Stimulated activated CD8-positive, alpha-beta memory T cell treated with anti-CD3 and anti-CD28 coated beads, Interleukin-15, amount 100 ng/mL, for 24 hours (primary cell): ENCODE results near the gene SSTR5.

ENCODE experiments used
- DNase-seq: peaks from one replicate; pipeline ENCODE4 v3.0.0-alpha.2; 2020; ENCODE audit warnings: low read depth

SSTR5 gene

DNA sequence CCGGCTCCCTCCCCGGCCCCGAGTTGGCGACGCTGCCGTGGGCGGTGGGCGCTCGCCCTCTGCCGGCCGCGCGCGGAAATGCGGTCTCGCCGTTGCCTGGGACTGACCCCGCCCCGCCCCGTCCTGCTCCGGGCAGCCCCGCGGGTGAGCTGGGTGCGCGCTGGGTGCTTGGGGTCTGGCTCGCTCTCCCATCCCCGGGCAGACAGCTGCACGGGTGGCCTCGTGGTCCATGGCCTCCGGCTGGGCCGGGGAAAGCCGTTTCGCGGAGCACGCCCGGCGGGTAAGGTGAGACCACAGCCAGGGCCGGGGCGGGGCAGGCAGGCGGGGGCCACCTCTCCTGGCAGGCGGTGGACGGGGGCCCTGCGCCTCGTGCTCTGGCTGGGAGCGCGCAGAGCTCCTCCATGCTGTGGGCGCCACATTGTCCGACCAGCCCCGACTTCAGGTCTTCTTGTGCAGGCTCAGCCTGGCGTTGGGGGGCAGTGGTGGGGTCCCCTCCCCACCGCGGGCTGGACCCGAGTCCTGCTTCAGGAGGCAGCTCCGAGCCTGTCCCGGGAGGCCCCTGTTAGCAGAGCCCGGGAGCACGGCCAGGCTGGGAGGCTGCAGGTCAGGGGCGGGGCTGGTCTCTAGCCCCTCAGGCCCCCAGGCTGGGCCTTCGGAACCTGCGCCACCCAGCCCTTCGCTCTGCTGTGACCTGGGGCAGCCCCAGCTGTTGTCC lies 30.5 kb downstream of the SSTR5 start:
- DNase-seq: peak; percentile 64

DNA sequence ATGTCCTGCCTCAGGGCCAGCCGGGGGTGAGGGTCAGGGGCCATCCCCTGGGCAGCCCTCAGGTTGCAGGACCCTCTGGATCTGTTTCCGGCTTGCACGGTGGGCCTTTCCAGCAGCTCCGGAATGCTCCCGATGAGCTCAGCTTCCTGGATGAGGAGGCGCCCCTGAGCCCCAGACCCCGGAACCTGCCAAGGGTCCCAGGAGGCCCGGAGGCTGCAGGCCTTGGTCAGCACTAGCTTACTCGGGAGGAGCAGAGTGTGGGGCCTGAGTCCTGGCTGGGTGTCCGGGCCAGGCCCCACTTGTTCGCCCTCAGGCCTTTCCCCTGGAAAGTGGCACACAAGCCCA lies 31.1 kb downstream of the SSTR5 start:
- DNase-seq: no peak

DNA sequence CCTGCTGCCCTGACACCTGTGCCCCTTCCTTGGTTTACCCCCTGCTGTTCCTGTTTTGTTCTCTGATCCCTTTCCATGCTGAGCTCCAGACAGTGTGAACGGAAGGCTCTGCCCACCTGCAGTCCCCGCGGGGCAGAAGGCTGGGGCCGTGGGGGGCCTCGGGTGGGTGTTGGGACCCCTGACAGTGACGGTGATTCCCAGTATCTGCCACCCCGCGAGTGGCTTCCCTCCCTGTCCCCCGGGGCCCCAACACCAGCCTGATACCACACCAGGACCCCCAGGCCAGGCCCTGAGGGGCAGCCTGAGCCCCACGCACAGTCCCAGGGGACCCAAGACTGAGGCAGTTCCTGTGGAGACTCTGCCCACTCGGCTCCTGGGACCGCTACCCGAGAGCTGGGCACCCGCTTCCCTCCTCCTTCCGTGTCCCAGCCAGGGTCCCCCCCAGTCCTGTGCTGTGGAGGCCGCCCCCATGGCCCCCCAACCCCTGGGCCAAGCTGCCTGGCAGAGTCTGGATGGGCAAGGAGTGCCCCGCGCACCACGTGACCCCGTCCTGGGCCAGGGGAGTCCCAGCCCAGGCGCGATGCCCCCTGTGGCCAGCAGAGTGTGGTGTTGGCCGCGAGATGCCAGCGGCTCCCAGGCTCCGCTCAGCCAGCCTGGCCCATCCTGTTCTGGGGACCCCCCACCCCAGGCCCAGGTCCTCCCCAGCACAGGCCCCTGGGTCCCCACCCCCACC lies 33.5 kb downstream of the SSTR5 start:
- no peak for DNase-seq

DNA sequence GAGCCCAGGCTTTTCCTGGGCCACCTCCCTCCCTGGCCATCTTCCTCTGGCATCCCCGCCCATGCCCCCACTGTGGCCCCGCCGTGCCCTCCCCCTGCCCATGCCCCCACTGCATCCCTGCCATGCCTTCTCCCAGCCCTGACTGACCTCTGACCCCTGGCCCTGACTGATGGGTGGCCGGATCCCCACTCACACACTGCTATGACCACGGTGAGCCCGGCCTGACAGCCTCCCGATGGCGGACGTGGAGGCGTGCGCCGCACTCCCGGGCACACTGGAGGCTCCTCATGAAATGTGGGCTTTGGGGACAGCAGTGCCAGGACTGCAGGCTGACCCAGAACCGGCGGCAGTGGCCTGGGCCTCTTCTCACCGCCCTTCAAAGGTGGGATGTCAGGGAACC lies 34.1 kb downstream of the SSTR5 start:
- no peak for DNase-seq

DNA sequence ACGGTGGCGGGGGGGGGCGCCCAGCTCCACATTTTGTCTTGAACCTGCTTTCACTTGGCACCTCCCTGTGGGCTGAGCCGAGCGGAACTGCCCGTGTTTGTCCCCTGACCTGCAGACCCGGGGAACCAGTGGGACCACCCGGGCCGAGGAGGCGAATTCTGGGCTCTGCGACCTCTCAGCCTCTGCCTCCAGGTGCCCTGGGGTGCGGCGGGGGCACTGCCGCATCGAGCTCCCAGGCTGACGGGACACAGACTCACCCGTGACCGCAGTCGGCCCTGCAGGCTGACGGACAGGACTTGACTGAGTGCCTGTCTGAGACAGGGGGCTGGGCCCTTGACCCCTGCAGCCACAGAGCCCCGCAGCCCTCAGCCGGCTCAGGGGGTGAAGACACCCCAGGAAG lies 34.6 kb downstream of the SSTR5 start:
- DNase-seq: no peak

DNA sequence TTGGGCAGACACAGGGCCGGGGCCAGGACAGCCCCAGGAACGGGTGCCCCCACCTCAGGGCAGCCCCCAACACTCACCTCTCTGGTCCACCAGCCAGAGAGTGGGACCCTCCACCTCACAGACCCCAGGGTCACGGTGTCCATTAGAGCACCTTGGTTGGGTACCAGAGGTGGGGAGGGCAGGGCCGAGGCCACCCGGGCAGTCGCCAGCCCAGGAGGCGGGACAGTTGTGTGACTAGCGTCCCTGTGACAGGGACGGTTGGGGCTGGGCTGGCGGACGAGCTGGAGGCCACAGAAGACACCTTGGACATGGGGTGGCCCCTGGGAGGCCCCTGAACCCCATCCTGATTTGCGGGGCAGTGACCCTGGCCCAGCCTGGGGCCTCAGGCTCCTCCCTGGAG lies 35.2 kb downstream of the SSTR5 start:
- DNase-seq: no peak

DNA sequence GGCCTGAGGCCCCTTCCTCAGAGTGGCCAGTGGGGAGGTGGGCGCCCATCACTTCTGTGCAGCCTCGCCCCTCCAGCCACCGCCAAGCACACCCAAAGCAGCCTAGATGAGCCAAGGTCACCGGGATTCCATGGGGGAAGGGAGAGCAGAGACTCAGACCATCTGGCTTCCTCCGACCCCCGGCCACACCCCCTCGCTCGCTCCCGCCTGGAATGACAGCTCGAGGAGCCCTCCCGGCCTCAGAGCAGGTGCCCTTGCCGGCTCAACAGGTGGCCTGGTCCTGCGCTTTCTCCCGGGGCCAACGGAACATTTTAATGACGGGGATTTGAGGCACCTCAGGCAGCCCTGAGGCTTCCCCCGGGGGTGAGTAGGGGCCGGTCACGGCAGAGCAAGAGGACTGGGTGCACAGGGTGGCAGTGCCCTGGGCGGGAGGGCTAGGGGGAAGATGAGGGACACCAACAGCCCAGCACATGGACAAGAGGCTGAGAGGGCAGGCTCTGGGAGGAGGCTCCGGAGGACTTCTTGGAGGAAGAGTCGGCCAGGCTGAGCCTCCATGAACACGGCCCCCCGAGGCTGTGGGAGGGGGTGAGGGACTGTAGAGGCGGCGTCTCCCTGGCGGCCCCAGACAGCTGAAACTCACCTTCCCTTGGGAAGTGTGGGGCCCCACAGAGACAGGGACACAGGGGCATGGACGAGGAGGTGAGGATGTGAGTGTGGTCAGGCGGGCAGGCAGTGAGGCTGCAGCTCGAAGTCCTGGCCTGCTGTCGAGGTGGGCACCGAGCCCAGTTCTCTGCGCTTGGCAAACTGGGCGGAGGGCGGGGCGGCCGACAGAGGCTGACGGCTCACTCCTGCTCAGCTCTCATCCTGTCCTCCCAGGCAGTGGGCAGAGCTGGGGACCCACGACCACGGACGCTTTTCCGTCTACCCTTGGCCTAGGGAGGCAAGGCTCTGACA lies 36.0 kb downstream of the SSTR5 start:
- DNase-seq: no peak

DNA sequence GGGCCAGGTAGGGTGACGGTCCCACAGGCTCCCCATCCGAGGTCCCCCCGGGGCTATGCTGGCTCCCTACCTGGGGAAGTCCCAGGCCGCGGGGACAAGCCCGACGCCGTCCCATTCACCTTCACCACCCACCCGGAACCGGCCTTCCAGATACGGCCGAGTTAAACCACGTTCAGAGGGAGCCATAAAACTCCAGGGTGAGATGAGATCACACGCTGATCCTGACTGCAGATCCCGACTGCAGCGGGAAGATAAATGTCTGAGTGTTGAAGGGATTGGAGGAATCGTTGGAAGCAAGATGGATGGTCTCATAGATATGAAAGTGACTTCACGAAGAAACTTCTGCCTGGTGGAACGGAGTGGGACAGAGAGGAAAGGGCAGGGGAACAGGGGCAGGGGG lies 37.1 kb downstream of the SSTR5 start:
- no peak for DNase-seq

DNA sequence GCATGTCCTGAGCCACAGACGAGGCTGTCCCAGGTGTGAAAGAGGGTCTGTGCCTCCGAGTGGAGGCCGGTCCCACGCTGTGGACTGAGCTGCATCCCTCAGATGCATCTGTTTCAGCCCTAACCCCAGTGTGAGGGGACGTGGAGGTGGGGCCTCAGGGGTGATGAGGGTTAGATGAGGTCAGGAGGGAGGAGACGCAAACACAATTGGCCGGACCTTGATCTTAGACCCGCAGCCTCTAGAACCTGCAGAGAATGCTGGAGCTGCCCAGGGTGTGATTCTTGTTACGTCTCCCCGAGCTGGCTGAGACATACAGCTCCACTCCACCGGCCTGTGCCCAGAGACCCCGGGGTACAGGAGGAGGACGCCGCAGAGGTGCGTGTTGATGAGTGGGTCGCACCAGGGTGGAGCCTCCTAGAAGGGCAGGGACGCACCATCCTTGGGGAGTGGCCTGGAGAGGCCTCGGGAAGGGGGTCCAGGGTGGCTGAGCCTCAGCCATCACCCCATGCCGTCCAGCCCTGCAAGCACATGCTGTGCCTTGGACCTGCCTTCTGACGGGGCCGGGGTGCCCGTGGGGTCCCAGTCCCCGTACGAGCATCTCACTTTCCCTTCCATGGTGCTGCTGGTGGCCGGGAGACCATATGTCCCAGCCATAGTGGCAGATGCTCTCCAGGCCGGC lies 40.1 kb downstream of the SSTR5 start:
- DNase-seq: no peak

DNA sequence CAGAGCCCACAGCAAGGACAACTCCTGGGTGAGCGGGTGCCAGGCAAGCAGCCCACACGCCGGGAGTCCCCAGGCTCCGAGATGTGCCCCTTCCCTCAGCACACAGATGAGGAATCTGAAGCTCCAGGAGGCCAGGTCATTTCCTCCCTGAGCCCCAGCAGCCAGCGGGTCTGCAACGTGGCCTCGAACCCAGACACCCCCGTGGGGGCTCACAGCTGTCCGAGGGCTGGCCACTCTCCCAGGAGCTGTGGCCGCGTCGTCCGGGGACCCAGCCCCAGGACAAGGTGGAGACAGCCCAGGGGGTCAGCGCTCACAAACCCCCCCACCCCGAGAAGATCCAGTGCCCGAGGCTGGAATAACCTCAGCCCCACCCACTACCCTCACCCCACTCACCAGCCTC lies 40.9 kb downstream of the SSTR5 start:
- DNase-seq: no peak

DNA sequence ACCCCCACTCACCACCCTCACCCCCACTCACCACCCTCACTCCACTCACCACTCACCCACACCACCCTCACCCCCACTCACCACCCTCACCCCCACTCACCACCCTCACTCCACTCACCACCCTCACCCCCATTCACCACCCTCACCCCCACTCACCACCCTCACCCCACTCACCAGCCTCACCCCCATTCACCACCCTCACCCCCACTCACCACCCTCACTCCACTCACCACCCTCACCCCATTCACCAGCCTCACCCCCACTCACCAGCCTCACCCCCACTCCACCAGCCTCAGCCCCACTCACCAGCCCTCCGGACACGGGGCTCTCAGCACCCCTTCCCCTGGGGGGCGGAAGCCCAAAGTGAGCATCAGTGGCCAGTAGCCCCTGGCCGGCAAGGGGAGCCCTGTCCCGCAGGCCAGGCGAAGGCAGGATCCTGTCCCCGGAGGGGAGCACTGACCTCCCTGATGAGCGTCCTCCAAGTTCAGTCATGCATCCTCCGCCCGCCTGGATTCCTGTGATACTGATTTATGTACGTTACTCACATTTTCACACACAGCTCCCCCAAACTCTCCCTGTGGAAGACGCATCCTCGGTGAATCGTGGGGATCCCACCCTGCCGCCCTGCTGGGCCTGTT lies 41.5 kb downstream of the SSTR5 start:
- no peak for DNase-seq

DNA sequence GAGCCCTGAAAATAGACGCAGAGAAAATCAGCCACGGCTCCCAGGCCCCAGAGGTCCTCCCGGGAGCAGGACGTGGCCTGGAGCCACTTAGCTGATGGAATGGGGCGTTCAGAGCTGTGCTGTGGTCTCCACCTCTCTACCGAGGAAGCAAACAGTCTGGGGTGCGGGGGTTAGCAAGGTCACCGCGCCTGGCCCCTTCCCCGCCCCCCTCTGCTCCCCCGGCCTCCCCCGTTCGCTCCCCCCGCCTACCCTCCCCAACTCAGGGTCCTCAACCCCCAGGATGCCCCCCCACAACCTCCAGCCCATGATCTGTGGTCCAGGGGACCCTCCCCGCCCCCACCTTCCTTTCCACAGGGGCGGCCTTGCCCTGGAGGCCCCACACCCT lies 44.1 kb downstream of the SSTR5 start:
- no peak for DNase-seq

DNA sequence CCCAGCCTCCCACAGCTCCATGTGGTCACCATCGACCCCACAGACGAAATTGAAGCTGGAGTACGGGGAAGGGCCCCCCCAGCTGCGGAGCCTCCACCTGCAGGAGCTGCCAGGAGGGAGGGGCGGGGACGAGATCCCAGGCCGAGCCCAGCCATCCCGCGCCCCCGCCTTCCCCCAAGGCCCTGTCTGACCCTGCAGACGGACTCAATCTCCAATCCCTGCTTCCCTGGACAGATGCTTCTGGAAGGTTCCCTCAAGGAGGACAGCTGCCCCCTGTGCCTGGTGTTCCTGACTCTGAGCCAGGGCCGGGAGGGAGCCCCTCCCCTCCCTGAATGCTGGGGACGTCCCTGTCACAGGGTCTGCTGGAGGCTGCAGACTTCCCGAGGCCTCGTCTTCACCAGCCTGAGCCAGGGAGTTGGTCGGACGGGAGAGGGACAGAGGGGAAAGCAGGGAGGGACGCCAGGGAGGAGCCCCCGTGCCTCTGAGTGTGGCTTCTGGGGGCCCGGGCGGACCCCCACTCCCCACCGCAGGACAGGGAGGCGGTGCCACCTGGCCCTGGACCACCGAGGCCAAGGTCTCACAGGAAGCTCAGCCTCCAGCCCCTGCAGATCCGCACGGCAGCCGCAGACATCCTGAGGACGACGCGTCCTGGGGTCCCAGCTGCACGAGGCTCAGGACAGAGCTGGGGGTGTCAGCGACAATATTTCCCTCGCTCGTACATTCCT lies 44.8 kb downstream of the SSTR5 start:
- DNase-seq: no peak

DNA sequence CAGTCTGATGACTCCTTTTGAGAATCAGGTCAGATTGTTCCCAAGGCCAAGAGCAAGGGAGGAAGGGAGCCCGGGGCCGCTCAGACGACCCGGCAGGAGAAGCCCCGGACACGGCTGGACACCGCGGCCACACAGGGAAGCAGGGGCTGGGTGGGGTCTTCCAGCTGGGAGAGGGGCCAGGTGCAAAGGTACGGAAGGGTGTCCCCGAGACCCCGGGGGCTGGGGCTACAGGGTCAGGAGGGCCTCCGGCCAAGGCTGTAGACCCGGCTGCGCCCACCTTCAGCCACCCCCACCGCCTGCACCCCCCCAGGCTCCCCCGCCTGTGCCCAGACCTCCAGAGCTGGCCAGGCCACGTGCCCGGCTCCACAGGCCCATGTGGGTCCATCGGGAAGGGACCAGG lies 45.4 kb downstream of the SSTR5 start:
- DNase-seq: no peak

DNA sequence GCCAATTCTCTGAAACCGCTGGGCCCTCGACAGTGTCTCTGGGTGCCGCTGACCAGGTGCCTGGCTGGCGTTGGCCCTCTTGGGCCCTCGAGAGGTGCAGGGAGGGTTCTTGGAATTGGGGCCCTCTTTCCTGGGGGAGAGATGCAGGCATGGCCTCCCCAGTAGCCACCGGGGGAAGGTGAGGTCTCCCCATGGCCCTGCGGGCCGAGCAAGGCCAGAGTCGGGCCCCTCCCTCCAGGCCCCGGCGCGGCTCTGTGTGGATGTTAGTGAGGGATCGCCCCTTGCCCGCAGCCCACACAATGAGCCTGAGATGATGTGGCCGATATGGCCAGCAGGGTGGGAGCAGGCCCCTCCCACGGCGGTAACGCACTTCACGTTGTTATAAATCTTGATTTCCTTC lies 46.6 kb downstream of the SSTR5 start:
- no peak for DNase-seq

DNA sequence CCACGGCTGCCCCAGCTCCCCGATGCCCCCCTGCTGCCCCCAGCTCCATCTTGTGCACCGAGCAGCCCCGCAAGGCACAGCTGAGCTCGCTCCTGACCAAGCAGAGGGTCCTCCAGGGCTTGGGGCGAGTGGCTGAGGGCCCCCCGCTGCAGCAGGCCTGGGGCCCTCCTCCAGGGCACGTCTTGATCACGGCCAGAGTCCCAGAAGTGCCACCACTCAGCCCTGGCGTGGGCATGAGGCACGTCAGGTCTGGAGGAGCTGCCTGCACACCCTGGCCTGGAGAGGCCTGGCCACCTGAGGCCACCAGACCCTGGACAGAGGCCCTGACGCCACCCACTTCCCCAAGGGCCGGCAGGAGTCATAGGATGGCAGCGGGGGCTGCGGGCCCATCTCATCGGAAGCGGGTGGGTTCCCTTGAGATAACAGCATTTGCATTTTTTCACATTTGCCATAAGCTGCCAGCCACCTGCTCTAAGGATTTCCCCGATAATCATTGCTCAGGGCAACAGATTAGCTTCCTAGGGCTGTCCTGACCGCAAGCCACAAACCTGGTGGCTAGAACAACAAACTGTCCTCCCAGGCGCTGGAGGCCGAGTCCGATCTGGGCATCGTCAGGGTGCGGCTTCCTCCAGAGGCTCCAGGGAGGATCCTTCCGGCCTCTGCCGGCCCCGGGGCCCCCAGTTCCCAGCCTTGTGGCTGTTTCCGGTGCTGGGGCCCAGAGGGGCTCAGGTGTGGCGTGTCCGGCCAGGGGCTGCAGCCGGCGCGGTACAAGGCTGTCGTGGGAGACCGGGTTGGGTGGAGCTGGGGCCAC lies 47.4 kb downstream of the SSTR5 start:
- DNase-seq: no peak

DNA sequence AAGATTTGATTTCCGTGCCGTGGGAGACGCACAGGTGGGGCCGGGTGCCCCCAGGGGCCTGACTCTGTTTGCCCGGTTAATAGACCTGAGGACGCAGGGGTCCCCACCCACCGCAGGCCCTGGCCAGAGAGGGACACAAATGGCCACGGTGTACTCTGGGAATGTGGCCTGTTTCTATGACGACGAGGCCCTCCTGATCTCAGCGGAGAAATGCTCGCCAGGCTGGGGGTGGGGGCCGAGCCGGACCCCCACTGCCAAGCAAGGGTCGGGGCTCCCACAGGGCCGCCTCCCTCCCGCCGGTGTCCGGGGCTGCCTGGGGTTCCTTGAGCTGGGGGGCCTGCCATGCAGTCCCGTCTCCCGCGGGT lies 48.0 kb downstream of the SSTR5 start:
- no peak for DNase-seq

DNA sequence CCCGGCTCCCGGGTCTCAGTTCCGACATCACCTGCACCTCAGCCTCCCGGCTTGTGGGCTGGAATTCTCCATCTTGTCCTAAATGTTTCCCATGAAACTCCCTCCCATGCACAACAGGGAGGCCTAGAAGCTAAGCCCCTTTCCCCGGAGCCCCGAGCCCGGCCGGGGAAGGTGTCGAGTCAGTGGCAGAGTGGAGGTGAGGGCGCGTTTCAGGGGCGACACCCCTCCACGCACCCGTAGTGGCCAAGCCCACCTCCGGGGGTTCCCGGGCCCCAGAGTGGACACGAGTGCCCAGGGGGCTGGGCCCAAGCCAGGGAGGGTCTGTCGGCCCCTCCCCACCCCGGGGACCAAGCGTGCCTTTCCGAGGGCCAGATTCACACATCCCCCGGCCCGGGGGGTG lies 48.5 kb downstream of the SSTR5 start:
- no peak for DNase-seq

DNA sequence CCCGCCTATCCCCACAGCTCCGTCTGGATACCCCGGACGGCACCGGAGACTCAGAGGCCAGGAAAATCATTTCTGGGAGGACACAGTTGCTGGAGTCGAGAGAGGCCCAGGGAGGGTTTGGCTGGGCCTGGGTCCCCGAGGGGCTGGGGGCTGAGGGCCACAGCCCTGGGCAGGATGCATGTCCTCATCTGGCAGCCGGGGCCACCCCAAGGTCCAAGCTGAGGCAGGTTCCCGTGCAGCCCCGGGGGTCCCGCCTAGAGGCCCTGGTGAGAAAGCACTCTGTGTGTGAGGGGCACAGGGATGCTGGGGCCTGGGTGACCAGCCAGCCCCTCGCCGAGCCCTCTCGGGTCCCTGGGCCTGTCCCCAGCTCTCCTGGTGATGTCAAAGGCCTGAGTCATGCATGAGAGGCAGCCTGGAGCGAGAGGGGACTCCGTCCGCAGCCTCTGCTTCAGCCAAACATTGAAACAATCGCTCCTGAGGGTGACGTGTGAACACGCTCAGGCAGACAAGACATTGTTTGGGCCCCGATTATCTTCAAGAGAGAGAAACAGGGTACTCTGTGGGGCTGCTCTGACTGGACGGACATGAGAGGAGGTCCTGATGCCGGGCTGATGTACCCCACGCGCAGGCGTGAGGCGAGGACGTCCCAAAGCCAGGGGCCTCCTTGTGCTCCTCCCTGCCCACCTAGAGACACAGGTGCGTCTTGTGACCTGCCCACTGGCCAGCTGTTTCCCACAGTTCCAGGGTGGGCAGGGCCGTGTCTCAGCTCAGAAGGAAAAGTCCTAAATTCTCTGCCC lies 49.3 kb downstream of the SSTR5 start:
- no peak for DNase-seq

DNA sequence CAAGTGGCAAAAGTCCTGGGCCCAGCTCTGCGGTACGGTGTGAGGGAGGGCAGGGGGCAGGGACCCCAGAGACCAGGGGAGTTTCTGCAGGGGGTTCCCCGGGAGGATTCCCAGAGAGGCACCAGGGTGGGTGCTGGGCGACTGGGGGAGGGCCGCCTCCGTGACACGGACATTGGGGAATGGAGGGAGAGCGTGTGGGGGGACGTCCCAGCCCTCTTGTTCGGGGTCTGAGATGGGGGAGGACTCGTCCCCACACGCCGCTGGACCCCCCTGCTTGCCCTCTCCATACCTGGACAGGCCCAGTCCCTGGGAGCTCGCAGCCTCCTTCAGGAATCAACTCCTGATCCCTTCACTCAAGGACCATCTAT lies 49.8 kb downstream of the SSTR5 start:
- DNase-seq: no peak
